Naive thymus-derived CD4-positive, alpha-beta T cell (primary cell): ENCODE results near the gene SPACA5. TPM values are rescaled to one million over a fixed set of nuclear protein-coding genes. Genes with fewer than 3 reads are reported as not detected.
"Not testable (repeated sequence)": the region's sequence is repeated elsewhere in the genome, so short reads cannot be mapped to it uniquely, and the experiment has no call there.

ENCODE experiments used
- ATAC-seq: fragments of 150-1000 bp; cut with Tn5 transposase; 2 replicates; pipeline ENCODE4 v1.10.0; 2021; ENCODE audit warnings: mild to moderate bottlenecking, moderate library complexity
- CTCF ChIA-PET: fragments of 350-600 bp; sonication (Branson Sonifier 250); formaldehyde crosslinking; loops from one replicate; lab custom pipeline; 2021; ENCODE audit warnings: antibody characterized with exemption; lab: Charles Lee
- POLR2A ChIA-PET: fragments of 350-600 bp; sonication (Branson Sonifier 250); formaldehyde crosslinking; loops from one replicate; lab custom pipeline; 2021; ENCODE audit warnings: antibody characterized with exemption, inconsistent platforms; lab: Charles Lee
- DNase-seq, 9 donors: peaks; one replicate each; pipeline versions ENCODE4 v3.0.0 to v3.0.0-alpha.2; 2020 to 2022; ENCODE audit warnings: mixed read lengths in 1 of 9
- H3K27ac ChIP-seq: one replicate; pipeline ENCODE4 v1.7.0; 2013; ENCODE audit warnings: mild to moderate bottlenecking, low read depth, low read length, moderate library complexity
- H3K27me3 ChIP-seq, 2 donors: one replicate each; pipeline ENCODE4 v1.7.0; 2013; ENCODE audit warnings: low read length in 2 of 2, mild to moderate bottlenecking in 2 of 2, moderate library complexity in 2 of 2; ENCODE audit not compliant: control insufficient read depth in 2 of 2, insufficient read depth in 2 of 2
- H3K36me3 ChIP-seq, 3 experiments: 1 replicate in 2 of 3; 2 replicates in 1 of 3; pipeline ENCODE4 v1.7.0; 2013; ENCODE audit warnings: low read length in 3 of 3, mild to moderate bottlenecking in 3 of 3, moderate library complexity in 1 of 3; ENCODE audit not compliant: insufficient read depth in 3 of 3, control insufficient read depth in 2 of 3
- H3K4me1 ChIP-seq, 2 donors: one replicate each; pipeline ENCODE4 v1.7.0; 2013; ENCODE audit warnings: low read length in 2 of 2, mild to moderate bottlenecking in 2 of 2, moderate library complexity in 1 of 2; ENCODE audit not compliant: control insufficient read depth in 2 of 2, insufficient read depth in 2 of 2
- H3K4me3 ChIP-seq: 2 replicates; pipeline ENCODE4 v1.7.0; 2013; ENCODE audit warnings: mild to moderate bottlenecking, low read length
- H3K9me3 ChIP-seq, 3 experiments: 1 replicate in 2 of 3; 2 replicates in 1 of 3; pipeline ENCODE4 v1.7.0; 2013; ENCODE audit warnings: low read length in 3 of 3; ENCODE audit not compliant: control insufficient read depth in 2 of 3
- H3K27ac Mint-ChIP-seq, 9 donors: one replicate each; pipeline ENCODE4 v1.8.0; 2020 to 2022; ENCODE audit warnings: mixed read lengths in 9 of 9, mild to moderate bottlenecking in 8 of 9, moderate library complexity in 5 of 9, inconsistent platforms in 2 of 9
- H3K27me3 Mint-ChIP-seq, 5 donors: one replicate each; pipeline ENCODE4 v1.8.0; 2021 to 2022; ENCODE audit warnings: mixed read lengths in 5 of 5, mild to moderate bottlenecking in 1 of 5
- H3K36me3 Mint-ChIP-seq, 5 donors: one replicate each; pipeline ENCODE4 v1.8.0; 2020 to 2022; ENCODE audit warnings: mixed read lengths in 5 of 5, mild to moderate bottlenecking in 3 of 5, inconsistent platforms in 1 of 5
- H3K4me1 Mint-ChIP-seq, 7 donors: one replicate each; pipeline ENCODE4 v1.8.0; 2020 to 2022; ENCODE audit warnings: mixed read lengths in 7 of 7, mild to moderate bottlenecking in 3 of 7, inconsistent platforms in 1 of 7
- H3K4me3 Mint-ChIP-seq, 10 donors: one replicate each; pipeline ENCODE4 v1.8.0; 2020 to 2022; ENCODE audit warnings: mild to moderate bottlenecking in 10 of 10, mixed read lengths in 10 of 10, moderate library complexity in 6 of 10, inconsistent platforms in 2 of 10
- H3K9me3 Mint-ChIP-seq, 11 donors: one replicate each; pipeline ENCODE4 v1.8.0; 2020 to 2022; ENCODE audit warnings: mixed read lengths in 11 of 11, mild to moderate bottlenecking in 4 of 11, inconsistent platforms in 1 of 11, moderate library complexity in 1 of 11
- intact Hi-C, 2 donors: fragments of 100-400 bp; cut with micrococcal nuclease; formaldehyde crosslinking; loops; one replicate each; pipeline ENCODE4 v1.15.1; 2023
- polyA plus RNA-seq, 2 donors: library from polyadenylated mRNA; unstranded; fragments of 300-500 nt; fragmentation: Illumina TruSeq; gene quantifications; one replicate each; pipeline ENCODE4 v1.2.3, GENCODE V29; 2021
- total RNA-seq, 6 experiments: library from RNA in 5 of 6; stranded (reverse) in 5 of 6; gene quantifications; 1 replicate in 5 of 6; 2 replicates in 1 of 6; pipeline ENCODE4 v1.2.3 and lab custom pipeline; 2021 to 2026

The SPACA5 gene
- total and polyA plus RNA-seq, 7 experiments from 2014 or later = 0.59 to 0.60 TPM; not detected in 5

- ATAC-seq, H3K27ac ChIP-seq, H3K9me3 ChIP-seq, H3K4me1 ChIP-seq, POLR2A ChIA-PET, H3K27ac Mint-ChIP-seq, DNase-seq, H3K36me3 ChIP-seq, H3K36me3 Mint-ChIP-seq, H3K27me3 ChIP-seq, H3K9me3 Mint-ChIP-seq, H3K4me3 Mint-ChIP-seq, H3K27me3 Mint-ChIP-seq, H3K4me3 ChIP-seq: not testable (repeated sequence)
- H3K4me1 Mint-ChIP-seq = peaks cover 4 to 12% (median 6%) of the 10 kb centered on the region in 7 donors
- CTCF ChIA-PET = interaction anchor here (0.6 to 2.6 kb wide), 10 partner anchors 69 to 1031 kb away, joined by 3 to 10 read pairs (median 4); partner anchors contain the start of gene CCDC120
- intact Hi-C loops = loop anchor here (2.0 to 10.0 kb wide), 5 partner anchors 369 to 883 kb away; partner anchors contain the start of genes ARAF (in 1 of the 2), ELK1 (in 1 of the 2), NDUFB11 (in 1 of the 2) and RBM10 (in 1 of the 2)
These were observed 20.8 kb downstream of the SPACA5 start for GRCh38 chrX:48027545-48027944.

- Mint-ChIP-seq H3K27me3 (no peaks in the 10 kb centered on the region), H3K27ac (no peak overlapping the region), H3K4me1 (peaks cover 4 to 12% (median 6%) of the 10 kb centered on the region in 7 donors), H3K9me3 (no peaks in the 10 kb centered on the region), H3K4me3 (no peak overlapping the region), H3K36me3 (peaks cover 0 to 7% (median 4%) of the 10 kb centered on the region in 5 donors)
- no peak for DNase-seq
- ATAC-seq = no peak
- ChIA-PET CTCF (interaction anchor here (1.3 to 2.6 kb wide), 2 partner anchors 174 to 192 kb away, joined by 3 to 9 read pairs; no protein-coding TSS in a partner anchor), POLR2A (no interaction called here)
- intact Hi-C loops = loop anchor here (5.0 to 10.0 kb wide), 3 partner anchors 466 to 883 kb away; partner anchors contain the start of genes ARAF (in 1 of the 2), NDUFB11 (in 1 of the 2), RBM10 (in 1 of the 2) and UBA1 (in 1 of the 2)
- H3K4me1 ChIP-seq = no peaks in the 10 kb centered on the region
- no peaks in the 10 kb centered on the region for H3K9me3 ChIP-seq
- H3K27me3 ChIP-seq = no peaks in the 10 kb centered on the region
- no peak overlapping the region for H3K27ac ChIP-seq
- H3K4me3 ChIP-seq = no peak overlapping the region
- H3K36me3 ChIP-seq = no peaks in the 10 kb centered on the region
These were observed 21.3 kb downstream of the SPACA5 start for GRCh38 chrX:48028091-48028490.

DNA sequence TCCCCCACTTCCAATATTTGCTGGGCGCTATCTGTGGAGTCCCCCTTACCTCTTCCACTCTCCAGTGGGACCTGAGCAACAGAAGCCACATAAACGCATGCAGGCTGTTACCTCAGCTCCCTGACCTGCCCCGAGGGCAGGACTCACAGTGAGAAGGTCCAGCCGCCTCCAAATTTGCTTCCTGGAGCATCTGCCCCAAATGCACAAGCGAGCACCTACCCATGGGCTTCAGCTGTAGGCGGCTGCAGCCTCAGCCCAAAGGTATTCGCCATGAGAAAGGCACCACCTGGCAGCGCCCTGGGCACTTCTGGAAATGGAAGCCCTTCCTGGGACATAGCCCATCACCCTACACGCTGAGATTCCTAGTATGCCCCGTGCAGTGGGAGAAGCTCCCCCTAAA, 23.4 kb downstream of the SPACA5 start:
- DNase-seq = no peak
- CTCF ChIA-PET = no interaction called here
- Mint-ChIP-seq H3K4me1 (peaks cover 4 to 12% (median 6%) of the 10 kb centered on the region in 7 donors), H3K9me3 (no peaks in the 10 kb centered on the region), H3K27ac (no peak overlapping the region), H3K36me3 (peaks cover 0 to 8% (median 5%) of the 10 kb centered on the region in 5 donors), H3K4me3 (no peak overlapping the region), H3K27me3 (no peaks in the 10 kb centered on the region)
- H3K4me1 ChIP-seq = no peaks in the 10 kb centered on the region
- H3K27me3 ChIP-seq = no peaks in the 10 kb centered on the region
- intact Hi-C loops = no loop called here
- H3K36me3 ChIP-seq = no peaks in the 10 kb centered on the region
- no peaks in the 10 kb centered on the region for H3K9me3 ChIP-seq
- H3K27ac ChIP-seq = no peak overlapping the region
- POLR2A ChIA-PET = no interaction called here
- no peak for ATAC-seq
- no peak overlapping the region for H3K4me3 ChIP-seq

- H3K27me3 Mint-ChIP-seq, intact Hi-C loops, POLR2A ChIA-PET, H3K4me1 Mint-ChIP-seq, H3K27ac ChIP-seq, H3K36me3 ChIP-seq, ATAC-seq, H3K4me1 ChIP-seq, H3K4me3 Mint-ChIP-seq, DNase-seq, H3K27ac Mint-ChIP-seq, H3K4me3 ChIP-seq, H3K9me3 Mint-ChIP-seq, H3K27me3 ChIP-seq, H3K9me3 ChIP-seq, CTCF ChIA-PET, H3K36me3 Mint-ChIP-seq: not testable (repeated sequence)
These were observed 23.9 kb downstream of the SPACA5 start for GRCh38 chrX:48030641-48031173.

- no peak overlapping the region for H3K4me3 Mint-ChIP-seq
- H3K27me3 Mint-ChIP-seq = no peaks in the 10 kb centered on the region
- CTCF ChIA-PET = no interaction called here
These were observed 29.1 kb downstream of the SPACA5 start for GRCh38 chrX:48035891-48036290.

DNA sequence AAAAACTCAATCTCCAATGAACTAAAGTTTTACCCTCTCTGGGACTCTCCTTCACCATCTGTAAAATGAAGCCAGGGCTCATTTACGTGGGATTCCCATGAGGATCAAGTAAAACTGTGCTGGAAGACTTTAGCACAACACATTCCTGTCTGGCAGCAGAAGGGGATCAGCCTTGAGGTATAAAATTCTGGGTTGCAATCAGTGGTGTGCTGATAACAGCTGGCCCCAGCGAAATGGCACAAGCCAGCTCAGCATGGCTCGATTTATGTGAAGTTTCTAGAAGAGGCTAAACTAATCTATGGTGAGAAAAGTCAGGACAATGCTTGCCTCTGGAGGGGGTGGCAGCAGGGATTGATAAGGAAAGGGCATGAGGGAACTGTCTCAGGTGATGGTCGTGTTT, 36.3 kb downstream of the SPACA5 start:
- Mint-ChIP-seq H3K4me3 (no peak overlapping the region), H3K4me1 (peaks cover 0 to 2% (median 0%) of the 10 kb centered on the region in 7 donors), H3K9me3 (peaks cover 0 to 1% (median 0%) of the 10 kb centered on the region in 11 donors), H3K27me3 (no peaks in the 10 kb centered on the region), H3K36me3 (peaks cover 0 to 25% (median 0%) of the 10 kb centered on the region in 5 donors), H3K27ac (no peak overlapping the region)
- Histone ChIP-seq H3K9me3 (no peaks in the 10 kb centered on the region), H3K27me3 (no peaks in the 10 kb centered on the region), H3K4me1 (no peaks in the 10 kb centered on the region), H3K36me3 (no peaks in the 10 kb centered on the region), H3K4me3 (no peak overlapping the region), H3K27ac (no peak overlapping the region)
- CTCF ChIA-PET = no interaction called here
- POLR2A ChIA-PET = no interaction called here
- DNase-seq = no peak
- intact Hi-C loops = no loop called here
- ATAC-seq = no peak

More at GRCh38 chrX:48035891-48036290, 29.1 kb downstream of the SPACA5 start:
- H3K4me1 Mint-ChIP-seq = no peaks in the 10 kb centered on the region
- Histone ChIP-seq H3K4me3 (no peak overlapping the region), H3K4me1 (no peaks in the 10 kb centered on the region), H3K27me3 (no peaks in the 10 kb centered on the region), H3K36me3 (no peaks in the 10 kb centered on the region), H3K9me3 (no peaks in the 10 kb centered on the region), H3K27ac (no peak overlapping the region)
- H3K36me3 Mint-ChIP-seq = peaks cover 0 to 11% (median 5%) of the 10 kb centered on the region in 5 donors
- POLR2A ChIA-PET = no interaction called here
- DNase-seq = no peak
- ATAC-seq = no peak
- no peak overlapping the region for H3K27ac Mint-ChIP-seq
- intact Hi-C loops = no loop called here
- peaks cover 0 to 1% (median 0%) of the 10 kb centered on the region in 11 donors for H3K9me3 Mint-ChIP-seq
